ENCODE measurements around the gene AXDND1. TPM values are rescaled to one million over a fixed set of nuclear protein-coding genes. Genes with fewer than 3 reads are reported as not detected.

Gene AXDND1
- 1 to 10 TPM in 1 of 4 donors, not detected in 3; 2.5 TPM for total RNA-seq

- Histone ChIP-seq H3K36me3 (no peaks in the 10 kb centered on the region), H3K27me3 (no peaks in the 10 kb centered on the region), H3K27ac (replicated peaks in 1 of 4) (peak within 1 kb of the TSS; percentile 84 to 92 (median 90)), H3K4me1 (peaks cover 3 to 13% (median 10%) of the 10 kb centered on the region in 4 donors), H3K4me3 (peak within 1 kb of the TSS; percentile 63 to 80 (median 68)), H3K9me3 (no peaks in the 10 kb centered on the region)
- intact Hi-C loops (cut with DNase I) = loop anchor here (5.0 to 10.0 kb wide), 2 partner anchors 71 to 243 kb away; partner anchors contain the start of gene SOAT1
- TF ChIP-seq POLR2AphosphoS5 (IDR thresholded peaks at IDR 0.05) (peak; percentile 50 to 71), POLR2A (IDR thresholded peaks at IDR 0.05; ENCODE audit: low read depth) (no peak)
- TF ChIP-seq, protein P1, sequence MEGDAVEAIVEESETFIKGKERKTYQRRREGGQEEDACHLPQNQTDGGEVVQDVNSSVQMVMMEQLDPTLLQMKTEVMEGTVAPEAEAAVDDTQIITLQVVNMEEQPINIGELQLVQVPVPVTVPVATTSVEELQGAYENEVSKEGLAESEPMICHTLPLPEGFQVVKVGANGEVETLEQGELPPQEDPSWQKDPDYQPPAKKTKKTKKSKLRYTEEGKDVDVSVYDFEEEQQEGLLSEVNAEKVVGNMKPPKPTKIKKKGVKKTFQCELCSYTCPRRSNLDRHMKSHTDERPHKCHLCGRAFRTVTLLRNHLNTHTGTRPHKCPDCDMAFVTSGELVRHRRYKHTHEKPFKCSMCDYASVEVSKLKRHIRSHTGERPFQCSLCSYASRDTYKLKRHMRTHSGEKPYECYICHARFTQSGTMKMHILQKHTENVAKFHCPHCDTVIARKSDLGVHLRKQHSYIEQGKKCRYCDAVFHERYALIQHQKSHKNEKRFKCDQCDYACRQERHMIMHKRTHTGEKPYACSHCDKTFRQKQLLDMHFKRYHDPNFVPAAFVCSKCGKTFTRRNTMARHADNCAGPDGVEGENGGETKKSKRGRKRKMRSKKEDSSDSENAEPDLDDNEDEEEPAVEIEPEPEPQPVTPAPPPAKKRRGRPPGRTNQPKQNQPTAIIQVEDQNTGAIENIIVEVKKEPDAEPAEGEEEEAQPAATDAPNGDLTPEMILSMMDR (IDR thresholded peaks at IDR 0.05) = peak in 1 of 3 experiments; percentile 2
- 8% methylated on average over 42 of the region's 43 CpGs for WGBS
- DNase-seq (ENCODE audit: extremely low spot score) = peak; percentile 97
These were observed at the start of gene AXDND1 for GRCh38 chr1:179365342-179366092. AXDND1 (plus strand) TSS chr1:179365971; CDS start chr1:179366510, 539 bp downstream.

DNA sequence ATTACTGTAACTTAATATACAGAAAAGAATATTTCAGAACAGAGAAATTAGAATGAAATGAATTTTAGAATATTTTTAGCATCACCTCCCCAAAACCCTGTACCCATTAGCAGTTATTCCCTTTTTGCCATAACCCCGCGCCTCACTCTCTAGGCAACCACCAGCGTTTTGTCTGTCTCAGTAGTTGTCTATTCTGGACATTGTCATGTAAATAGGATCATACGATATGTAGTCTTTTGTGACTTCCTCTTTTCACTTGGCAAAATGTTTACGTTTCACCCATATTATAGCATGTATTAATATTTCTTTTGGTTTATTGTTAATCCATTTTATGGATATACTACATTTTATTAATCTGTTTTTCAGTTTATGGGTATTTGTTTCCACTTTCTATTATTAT, 47.3 kb upstream of the AXDND1 start:
- Histone ChIP-seq H3K4me1 (peaks cover 0 to 5% (median 0%) of the 10 kb centered on the region in 4 donors), H3K36me3 (peaks cover 0 to 15% (median under 1%) of the 10 kb centered on the region in 4 donors), H3K27ac (replicated peaks in 1 of 4) (no peak overlapping the region), H3K9me3 (no peaks in the 10 kb centered on the region), H3K4me3 (no peak overlapping the region), H3K27me3 (no peaks in the 10 kb centered on the region)
- intact Hi-C loops (cut with DNase I) = no loop called here
- DNase-seq (ENCODE audit: extremely low spot score) = no peak
- WGBS = 82% methylated on average over 5 of the region's 5 CpGs
- no peak for TF ChIP-seq POLR2AphosphoS5 (IDR thresholded peaks at IDR 0.05)
- no peak for TF ChIP-seq EP300 (IDR thresholded peaks at IDR 0.05)
- no peak for TF ChIP-seq POLR2A (IDR thresholded peaks at IDR 0.05; ENCODE audit: low read depth)
- TF ChIP-seq, protein P1 (IDR thresholded peaks at IDR 0.05) = no peak

DNA sequence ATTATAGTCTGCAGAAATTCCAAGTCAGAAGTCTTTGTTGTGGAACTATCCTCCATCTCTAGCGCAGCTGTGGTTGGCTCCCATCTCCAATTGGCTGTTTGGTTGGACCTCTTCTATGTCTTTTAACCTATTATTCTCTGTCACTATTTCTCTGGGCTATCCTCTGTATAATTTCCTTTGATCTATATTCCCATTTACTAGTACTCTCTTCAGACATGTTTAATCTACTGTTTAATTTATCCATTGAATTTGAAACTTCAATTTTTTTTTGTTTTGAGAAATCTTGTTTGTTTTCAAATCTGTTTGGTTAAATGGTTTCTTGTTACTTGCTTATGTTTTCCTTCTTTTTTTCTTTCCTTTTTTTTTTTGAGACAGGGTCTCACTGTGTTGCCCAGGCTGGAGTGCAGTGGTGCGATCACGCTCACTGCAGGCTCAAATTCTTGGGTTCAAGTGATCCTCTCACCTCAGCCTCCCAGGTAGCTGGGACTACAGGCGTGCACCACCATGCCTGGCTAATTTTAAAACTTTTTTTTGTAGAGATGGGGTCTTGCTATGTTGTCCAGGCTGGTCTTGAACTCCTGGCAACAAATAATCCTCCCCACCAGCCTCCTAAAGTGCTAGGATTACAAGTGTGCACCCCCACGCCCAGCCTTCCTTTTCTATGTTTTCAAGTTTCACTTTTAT, 44.1 kb upstream of the AXDND1 start:
- Histone ChIP-seq H3K36me3 (peaks cover 0 to 22% (median 3%) of the 10 kb centered on the region in 4 donors), H3K4me3 (no peak overlapping the region), H3K27me3 (no peaks in the 10 kb centered on the region), H3K4me1 (peaks cover 0 to 5% (median 0%) of the 10 kb centered on the region in 4 donors), H3K9me3 (no peaks in the 10 kb centered on the region), H3K27ac (replicated peaks in 1 of 4) (no peak overlapping the region)
- WGBS = 98% methylated on average over 5 of the region's 5 CpGs
- intact Hi-C loops (cut with DNase I) = no loop called here
- no peak for TF ChIP-seq POLR2AphosphoS5 (IDR thresholded peaks at IDR 0.05)
- no peak for TF ChIP-seq EP300 (IDR thresholded peaks at IDR 0.05)
- TF ChIP-seq, protein P1 (IDR thresholded peaks at IDR 0.05) = no peak
- TF ChIP-seq POLR2A (IDR thresholded peaks at IDR 0.05; ENCODE audit: low read depth) = no peak
- no peak for DNase-seq (ENCODE audit: extremely low spot score)

- TF ChIP-seq, protein P1 (IDR thresholded peaks at IDR 0.05) = no peak
- TF ChIP-seq POLR2A (IDR thresholded peaks at IDR 0.05; ENCODE audit: low read depth) = no peak
- no peak for TF ChIP-seq POLR2AphosphoS5 (IDR thresholded peaks at IDR 0.05)
- TF ChIP-seq EP300 (IDR thresholded peaks at IDR 0.05) = no peak
- WGBS = 70% methylated on average over 3 of the region's 3 CpGs
- no peak for DNase-seq (ENCODE audit: extremely low spot score)
These were observed 43.2 kb upstream of the AXDND1 start for GRCh38 chr1:179322557-179322956.

More at GRCh38 chr1:179322557-179322956, 43.2 kb upstream of the AXDND1 start:
- H3K4me3 ChIP-seq = no peak overlapping the region
- H3K9me3 ChIP-seq = no peaks in the 10 kb centered on the region
- no peaks in the 10 kb centered on the region for H3K27me3 ChIP-seq
- H3K27ac ChIP-seq (replicated peaks in 1 of 4) = no peak overlapping the region
- H3K4me1 ChIP-seq = peaks cover 0 to 5% (median 0%) of the 10 kb centered on the region in 4 donors
- intact Hi-C loops (cut with DNase I) = no loop called here
- peaks cover 0 to 26% (median 3%) of the 10 kb centered on the region in 4 donors for H3K36me3 ChIP-seq

Measured in esophagus muscularis mucosa (tissue), 4 donors.